ENCODE data around the gene NR1H3.

NR1H3 gene

GRCh38 chr11:47229161-47229560, 28.6 kb upstream of the NR1H3 start:
- H3K36me3 ChIP-seq (ENCODE audit: control insufficient read depth, low read depth, low read length), result peaks cover 8% of the 10 kb centered on the region
- no peak overlapping the region for H3K27ac ChIP-seq (ENCODE audit: low read length)
- no peaks in the 10 kb centered on the region for H3K27me3 ChIP-seq (ENCODE audit: control insufficient read depth, insufficient read depth, low read length)
- H3K4me3 ChIP-seq (ENCODE audit: low read length), result no peak overlapping the region
- H3K9me3 ChIP-seq (ENCODE audit: control insufficient read depth, low read depth, low read length), result no peaks in the 10 kb centered on the region
- H3K9ac ChIP-seq (ENCODE audit: low read length), result no peak overlapping the region
- no peaks in the 10 kb centered on the region for H3K4me1 ChIP-seq (ENCODE audit: control insufficient read depth, low read depth, low read length)

GRCh38 chr11:47233051-47233450, 24.7 kb upstream of the NR1H3 start:
- Histone ChIP-seq H3K9ac (ENCODE audit: low read length) (no peak overlapping the region), H3K27ac (ENCODE audit: low read length) (no peak overlapping the region), H3K36me3 (ENCODE audit: control insufficient read depth, low read depth, low read length) (peaks cover 14% of the 10 kb centered on the region), H3K4me3 (ENCODE audit: low read length) (no peak overlapping the region), H3K9me3 (ENCODE audit: control insufficient read depth, low read depth, low read length) (no peaks in the 10 kb centered on the region), H3K27me3 (ENCODE audit: control insufficient read depth, insufficient read depth, low read length) (no peaks in the 10 kb centered on the region), H3K4me1 (ENCODE audit: control insufficient read depth, low read depth, low read length) (no peaks in the 10 kb centered on the region)

GRCh38 chr11:47233989-47234668, 23.7 kb upstream of the NR1H3 start:
- Histone ChIP-seq H3K27me3 (ENCODE audit: control insufficient read depth, insufficient read depth, low read length) (no peaks in the 10 kb centered on the region), H3K4me1 (ENCODE audit: control insufficient read depth, low read depth, low read length) (no peaks in the 10 kb centered on the region), H3K9me3 (ENCODE audit: control insufficient read depth, low read depth, low read length) (no peaks in the 10 kb centered on the region), H3K9ac (ENCODE audit: low read length) (no peak overlapping the region), H3K27ac (ENCODE audit: low read length) (no peak overlapping the region), H3K4me3 (ENCODE audit: low read length) (no peak overlapping the region), H3K36me3 (ENCODE audit: control insufficient read depth, low read depth, low read length) (peaks cover 19% of the 10 kb centered on the region)

GRCh38 chr11:47234669-47235100, 23.1 kb upstream of the NR1H3 start:
- Histone ChIP-seq H3K4me3 (ENCODE audit: low read length) (no peak overlapping the region), H3K4me1 (ENCODE audit: control insufficient read depth, low read depth, low read length) (no peaks in the 10 kb centered on the region), H3K27me3 (ENCODE audit: control insufficient read depth, insufficient read depth, low read length) (no peaks in the 10 kb centered on the region), H3K9me3 (ENCODE audit: control insufficient read depth, low read depth, low read length) (no peaks in the 10 kb centered on the region), H3K36me3 (ENCODE audit: control insufficient read depth, low read depth, low read length) (peaks cover 24% of the 10 kb centered on the region), H3K9ac (ENCODE audit: low read length) (no peak overlapping the region), H3K27ac (ENCODE audit: low read length) (no peak overlapping the region)

GRCh38 chr11:47235163-47235562, 22.6 kb upstream of the NR1H3 start:
- no peak overlapping the region for H3K4me3 ChIP-seq (ENCODE audit: low read length)
- H3K27ac ChIP-seq (ENCODE audit: low read length), result no peak overlapping the region
- no peaks in the 10 kb centered on the region for H3K4me1 ChIP-seq (ENCODE audit: control insufficient read depth, low read depth, low read length)
- H3K9me3 ChIP-seq (ENCODE audit: control insufficient read depth, low read depth, low read length), result no peaks in the 10 kb centered on the region
- no peak overlapping the region for H3K9ac ChIP-seq (ENCODE audit: low read length)
- H3K27me3 ChIP-seq (ENCODE audit: control insufficient read depth, insufficient read depth, low read length), result no peaks in the 10 kb centered on the region
- H3K36me3 ChIP-seq (ENCODE audit: control insufficient read depth, low read depth, low read length), result peaks cover 29% of the 10 kb centered on the region

GRCh38 chr11:47236482-47236881, 21.3 kb upstream of the NR1H3 start:
- no peak overlapping the region for H3K27ac ChIP-seq (ENCODE audit: low read length)
- no peaks in the 10 kb centered on the region for H3K4me1 ChIP-seq (ENCODE audit: control insufficient read depth, low read depth, low read length)
- H3K4me3 ChIP-seq (ENCODE audit: low read length), result no peak overlapping the region
- H3K36me3 ChIP-seq (ENCODE audit: control insufficient read depth, low read depth, low read length), result peaks cover 31% of the 10 kb centered on the region
- H3K9ac ChIP-seq (ENCODE audit: low read length), result no peak overlapping the region
- no peaks in the 10 kb centered on the region for H3K9me3 ChIP-seq (ENCODE audit: control insufficient read depth, low read depth, low read length)
- H3K27me3 ChIP-seq (ENCODE audit: control insufficient read depth, insufficient read depth, low read length), result no peaks in the 10 kb centered on the region

GRCh38 chr11:47239852-47240251, 17.9 kb upstream of the NR1H3 start:
- Histone ChIP-seq H3K27me3 (ENCODE audit: control insufficient read depth, insufficient read depth, low read length) (no peaks in the 10 kb centered on the region), H3K9ac (ENCODE audit: low read length) (no peak overlapping the region), H3K27ac (ENCODE audit: low read length) (no peak overlapping the region), H3K4me3 (ENCODE audit: low read length) (no peak overlapping the region), H3K9me3 (ENCODE audit: control insufficient read depth, low read depth, low read length) (no peaks in the 10 kb centered on the region), H3K4me1 (ENCODE audit: control insufficient read depth, low read depth, low read length) (no peaks in the 10 kb centered on the region), H3K36me3 (ENCODE audit: control insufficient read depth, low read depth, low read length) (peaks cover 44% of the 10 kb centered on the region)

GRCh38 chr11:47241841-47242301, 15.9 kb upstream of the NR1H3 start:
- Histone ChIP-seq H3K9ac (ENCODE audit: low read length) (no peak overlapping the region), H3K27me3 (ENCODE audit: control insufficient read depth, insufficient read depth, low read length) (no peaks in the 10 kb centered on the region)

GRCh38 chr11:47242596-47243192, 15.1 kb upstream of the NR1H3 start:
- H3K27ac ChIP-seq (ENCODE audit: low read length), result no peak overlapping the region
- H3K9me3 ChIP-seq (ENCODE audit: control insufficient read depth, low read depth, low read length), result no peaks in the 10 kb centered on the region
- no peak overlapping the region for H3K9ac ChIP-seq (ENCODE audit: low read length)
- no peaks in the 10 kb centered on the region for H3K27me3 ChIP-seq (ENCODE audit: control insufficient read depth, insufficient read depth, low read length)
- H3K4me3 ChIP-seq (ENCODE audit: low read length), result no peak overlapping the region
- H3K4me1 ChIP-seq (ENCODE audit: control insufficient read depth, low read depth, low read length), result no peaks in the 10 kb centered on the region
- H3K36me3 ChIP-seq (ENCODE audit: control insufficient read depth, low read depth, low read length), result peaks cover 46% of the 10 kb centered on the region

More at GRCh38 chr11:47241841-47242301, 15.9 kb upstream of the NR1H3 start:
- Histone ChIP-seq H3K9me3 (ENCODE audit: control insufficient read depth, low read depth, low read length) (no peaks in the 10 kb centered on the region), H3K4me3 (ENCODE audit: low read length) (no peak overlapping the region), H3K4me1 (ENCODE audit: control insufficient read depth, low read depth, low read length) (no peaks in the 10 kb centered on the region), H3K36me3 (ENCODE audit: control insufficient read depth, low read depth, low read length) (peaks cover 48% of the 10 kb centered on the region), H3K27ac (ENCODE audit: low read length) (no peak overlapping the region)

GRCh38 chr11:47243454-47243853, 14.3 kb upstream of the NR1H3 start:
- peaks cover 42% of the 10 kb centered on the region for H3K36me3 ChIP-seq (ENCODE audit: control insufficient read depth, low read depth, low read length)
- H3K4me3 ChIP-seq (ENCODE audit: low read length), result no peak overlapping the region
- no peaks in the 10 kb centered on the region for H3K9me3 ChIP-seq (ENCODE audit: control insufficient read depth, low read depth, low read length)
- H3K9ac ChIP-seq (ENCODE audit: low read length), result no peak overlapping the region
- no peak overlapping the region for H3K27ac ChIP-seq (ENCODE audit: low read length)
- H3K4me1 ChIP-seq (ENCODE audit: control insufficient read depth, low read depth, low read length), result no peaks in the 10 kb centered on the region
- no peaks in the 10 kb centered on the region for H3K27me3 ChIP-seq (ENCODE audit: control insufficient read depth, insufficient read depth, low read length)

- H3K27me3 ChIP-seq (ENCODE audit: control insufficient read depth, insufficient read depth, low read length), result no peaks in the 10 kb centered on the region
- H3K27ac ChIP-seq (ENCODE audit: low read length), result no peak overlapping the region
- peaks cover 32% of the 10 kb centered on the region for H3K36me3 ChIP-seq (ENCODE audit: control insufficient read depth, low read depth, low read length)
- H3K4me1 ChIP-seq (ENCODE audit: control insufficient read depth, low read depth, low read length), result peaks cover 4% of the 10 kb centered on the region
- no peaks in the 10 kb centered on the region for H3K9me3 ChIP-seq (ENCODE audit: control insufficient read depth, low read depth, low read length)
- no peak overlapping the region for H3K9ac ChIP-seq (ENCODE audit: low read length)
- H3K4me3 ChIP-seq (ENCODE audit: low read length), result no peak overlapping the region
Measured at GRCh38 chr11:47244448-47245350, 13.1 kb upstream of the NR1H3 start.
